A549 (cell line): ENCODE data around the gene KIF16B.

ENCODE experiments used
- CEBPB ChIP-seq, 2 experiments: fragments of >200 bp in 1 of 2; sonication (Bioruptor Twin) in 1 of 2; formaldehyde crosslinking in 1 of 2; IDR thresholded peaks; 2 replicates each; pipeline ENCODE4 v1.6.1; 2012 to 2016
- ELK1 ChIP-seq: fragments of 150-350 bp; IDR thresholded peaks from 2 replicates; pipeline ENCODE4 v1.6.1; 2014; ENCODE audit warnings: low read depth, mild to moderate bottlenecking, low read length
- FOSB ChIP-seq: fragments of 250-450 bp; sonication (Bioruptor Pico); IDR thresholded peaks from 2 replicates; pipeline ENCODE4 v1.5.0; 2020; ENCODE audit warnings: mild to moderate bottlenecking, moderate library complexity
- JUNB ChIP-seq: fragments of >200 bp; sonication (Bioruptor Twin); formaldehyde crosslinking; IDR thresholded peaks from 2 replicates; pipeline ENCODE4 v1.6.1; 2016
- MAX ChIP-seq: IDR thresholded peaks from 2 replicates; pipeline ENCODE4 v1.6.1; 2012
- MAZ ChIP-seq: fragments of 150-350 bp; IDR thresholded peaks from 2 replicates; pipeline ENCODE4 v1.6.1; 2014; ENCODE audit warnings: antibody characterized with exemption, low read depth, low read length, borderline replicate concordance
- PHF8 ChIP-seq: fragments of 200-600 bp; sonication (generic); IDR thresholded peaks from 2 replicates; pipeline ENCODE4 v1.6.1; 2016; ENCODE audit warnings: low read depth, mild to moderate bottlenecking, antibody characterized with exemption, moderate library complexity, borderline replicate concordance
- RARB ChIP-seq: fragments of 250-450 bp; sonication (Bioruptor Pico); IDR thresholded peaks from 2 replicates; pipeline ENCODE4 v1.8.0; 2021; ENCODE audit warnings: mild to moderate bottlenecking, moderate library complexity
- REST ChIP-seq: fragments of 200-600 bp; sonication (generic); IDR thresholded peaks from 2 replicates; pipeline ENCODE4 v1.6.1; 2016; ENCODE audit warnings: antibody characterized with exemption, mild to moderate bottlenecking, moderate library complexity
- RFX5 ChIP-seq: fragments of 450-650 bp; IDR thresholded peaks from 2 replicates; pipeline ENCODE4 v1.7.1; 2014; ENCODE audit warnings: antibody characterized with exemption, mild to moderate bottlenecking, moderate library complexity
- TF ChIP-seq, protein P1 (sequence below): fragments of >200 bp; sonication (Bioruptor Twin); formaldehyde crosslinking; IDR thresholded peaks from 3 replicates; pipeline ENCODE4 v1.5.1; 2016
- TF ChIP-seq, protein P2 (sequence below): fragments of >200 bp; sonication (Bioruptor Twin); formaldehyde crosslinking; IDR thresholded peaks from 3 replicates; pipeline ENCODE4 v1.6.1; 2016

DNA sequence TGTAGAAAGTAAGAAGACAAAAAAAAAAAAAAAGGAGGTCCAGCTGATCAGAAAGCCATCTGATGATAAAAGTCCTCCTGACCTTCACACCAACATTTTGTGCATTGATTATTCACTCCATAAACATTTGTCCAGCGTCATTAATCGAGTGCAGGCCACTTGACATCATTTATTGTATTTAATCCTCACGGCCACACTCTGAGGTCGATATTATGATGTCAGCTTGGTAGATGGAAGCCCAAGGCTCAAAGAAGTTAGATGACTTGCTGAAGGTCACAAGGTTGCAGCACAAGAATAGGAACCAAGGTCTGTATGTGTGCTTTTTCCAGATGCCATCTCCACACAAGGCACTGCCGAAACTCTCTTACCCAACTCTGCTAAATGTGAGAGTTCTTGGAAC is 328.4 kb downstream of the KIF16B start:
- TF ChIP-seq RARB (CRISPR knock-in tag) (no peak), RFX5 (no peak), FOSB (CRISPR knock-in tag) (no peak), ELK1 (no peak), MAX (no peak), MAZ (no peak), CEBPB (IDR thresholded peaks at IDR 0.05) (no peak), JUNB (no peak), REST (no peak), PHF8 (no peak)
- TF ChIP-seq, protein P1, sequence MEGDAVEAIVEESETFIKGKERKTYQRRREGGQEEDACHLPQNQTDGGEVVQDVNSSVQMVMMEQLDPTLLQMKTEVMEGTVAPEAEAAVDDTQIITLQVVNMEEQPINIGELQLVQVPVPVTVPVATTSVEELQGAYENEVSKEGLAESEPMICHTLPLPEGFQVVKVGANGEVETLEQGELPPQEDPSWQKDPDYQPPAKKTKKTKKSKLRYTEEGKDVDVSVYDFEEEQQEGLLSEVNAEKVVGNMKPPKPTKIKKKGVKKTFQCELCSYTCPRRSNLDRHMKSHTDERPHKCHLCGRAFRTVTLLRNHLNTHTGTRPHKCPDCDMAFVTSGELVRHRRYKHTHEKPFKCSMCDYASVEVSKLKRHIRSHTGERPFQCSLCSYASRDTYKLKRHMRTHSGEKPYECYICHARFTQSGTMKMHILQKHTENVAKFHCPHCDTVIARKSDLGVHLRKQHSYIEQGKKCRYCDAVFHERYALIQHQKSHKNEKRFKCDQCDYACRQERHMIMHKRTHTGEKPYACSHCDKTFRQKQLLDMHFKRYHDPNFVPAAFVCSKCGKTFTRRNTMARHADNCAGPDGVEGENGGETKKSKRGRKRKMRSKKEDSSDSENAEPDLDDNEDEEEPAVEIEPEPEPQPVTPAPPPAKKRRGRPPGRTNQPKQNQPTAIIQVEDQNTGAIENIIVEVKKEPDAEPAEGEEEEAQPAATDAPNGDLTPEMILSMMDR: no peak
- TF ChIP-seq, protein P2, sequence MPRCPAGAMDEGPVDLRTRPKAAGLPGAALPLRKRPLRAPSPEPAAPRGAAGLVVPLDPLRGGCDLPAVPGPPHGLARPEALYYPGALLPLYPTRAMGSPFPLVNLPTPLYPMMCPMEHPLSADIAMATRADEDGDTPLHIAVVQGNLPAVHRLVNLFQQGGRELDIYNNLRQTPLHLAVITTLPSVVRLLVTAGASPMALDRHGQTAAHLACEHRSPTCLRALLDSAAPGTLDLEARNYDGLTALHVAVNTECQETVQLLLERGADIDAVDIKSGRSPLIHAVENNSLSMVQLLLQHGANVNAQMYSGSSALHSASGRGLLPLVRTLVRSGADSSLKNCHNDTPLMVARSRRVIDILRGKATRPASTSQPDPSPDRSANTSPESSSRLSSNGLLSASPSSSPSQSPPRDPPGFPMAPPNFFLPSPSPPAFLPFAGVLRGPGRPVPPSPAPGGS: no peak
